ENCODE measurements around the gene DGKH.
"Not testable (repeated sequence)": the region's sequence is repeated elsewhere in the genome, so short reads cannot be mapped to it uniquely, and the experiment has no call there.

DGKH gene

GRCh38 chr13:42219876-42220275 lies 171.4 kb downstream of the DGKH start:
- DNase-seq (ENCODE audit: extremely low read depth in 1 of 2, low read depth in 1 of 2): no peak

GRCh38 chr13:42221121-42221765 lies 172.8 kb downstream of the DGKH start:
- no peak for DNase-seq (ENCODE audit: extremely low read depth in 1 of 2, low read depth in 1 of 2)

- DNase-seq (ENCODE audit: extremely low read depth in 1 of 2, low read depth in 1 of 2): no peak
Observed at GRCh38 chr13:42223681-42224080, 175.2 kb downstream of the DGKH start.

DNA sequence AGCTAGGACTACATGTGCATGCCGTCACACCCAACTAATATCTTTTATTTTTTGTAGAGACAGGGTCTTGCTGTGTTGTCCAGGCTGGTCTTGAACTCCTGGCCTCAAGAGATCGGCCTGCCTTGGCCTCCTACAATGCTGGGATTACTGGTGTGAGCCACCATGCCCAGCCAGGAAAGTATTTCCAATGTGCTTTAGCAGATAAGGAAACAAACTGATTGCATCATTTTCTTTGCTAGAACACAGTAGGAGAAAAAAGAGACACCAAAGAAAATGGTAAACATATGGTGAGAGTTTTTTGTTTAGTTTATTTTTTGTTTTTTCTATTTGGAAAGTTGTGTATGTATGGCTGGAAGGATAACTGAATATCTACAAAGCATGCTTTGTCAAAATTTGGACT lies 176.6 kb downstream of the DGKH start:
- no peak for DNase-seq (ENCODE audit: extremely low read depth in 1 of 2, low read depth in 1 of 2)

- not testable (repeated sequence) for DNase-seq (ENCODE audit: extremely low read depth in 1 of 2, low read depth in 1 of 2)
Observed at GRCh38 chr13:42226759-42227158, 178.3 kb downstream of the DGKH start.

- DNase-seq (ENCODE audit: extremely low read depth in 1 of 2, low read depth in 1 of 2): no peak
Observed at GRCh38 chr13:42228527-42228926, 180.1 kb downstream of the DGKH start.

GRCh38 chr13:42229287-42229686 lies 180.8 kb downstream of the DGKH start:
- DNase-seq (ENCODE audit: extremely low read depth in 1 of 2, low read depth in 1 of 2): no peak

DNA sequence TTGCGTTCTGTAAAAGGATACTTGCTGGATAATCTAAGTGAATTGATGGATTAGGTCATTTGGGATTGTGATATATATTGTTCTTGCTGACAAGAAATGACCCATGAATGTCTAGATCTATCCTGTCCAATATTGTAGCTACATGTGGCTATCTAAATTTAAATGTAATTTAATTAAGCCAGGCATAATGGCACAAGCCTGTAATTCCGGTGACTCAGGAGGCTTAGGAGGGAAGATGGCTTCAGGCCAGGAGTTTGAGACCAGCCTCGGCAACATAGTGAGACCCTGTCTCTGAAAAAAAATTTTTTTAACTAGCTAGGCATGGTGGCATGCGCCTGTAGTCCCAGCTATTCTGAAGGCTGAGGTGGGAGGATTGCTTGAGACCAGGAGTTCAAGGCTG lies 184.2 kb downstream of the DGKH start:
- no peak for DNase-seq (ENCODE audit: extremely low read depth in 1 of 2, low read depth in 1 of 2)

DNA sequence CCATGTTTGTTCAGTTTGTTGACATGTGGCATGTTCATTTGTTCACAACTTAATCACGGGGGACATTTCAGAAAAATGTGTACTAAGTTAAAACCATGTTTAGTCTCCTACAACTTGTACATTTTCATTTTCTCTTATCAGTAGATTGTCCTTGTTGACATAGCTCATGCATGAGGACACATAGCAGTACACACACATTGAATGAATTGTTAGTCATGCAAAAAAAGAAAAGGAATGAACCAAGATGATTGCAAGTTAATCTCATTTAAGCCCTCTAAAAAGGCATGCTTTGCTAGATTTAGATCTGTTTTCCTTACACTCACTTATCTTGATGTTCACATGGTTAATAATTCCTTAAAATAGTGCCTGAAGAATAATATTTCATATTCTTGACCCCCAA lies 185.3 kb downstream of the DGKH start:
- DNase-seq (ENCODE audit: extremely low read depth in 1 of 2, low read depth in 1 of 2): no peak

DNA sequence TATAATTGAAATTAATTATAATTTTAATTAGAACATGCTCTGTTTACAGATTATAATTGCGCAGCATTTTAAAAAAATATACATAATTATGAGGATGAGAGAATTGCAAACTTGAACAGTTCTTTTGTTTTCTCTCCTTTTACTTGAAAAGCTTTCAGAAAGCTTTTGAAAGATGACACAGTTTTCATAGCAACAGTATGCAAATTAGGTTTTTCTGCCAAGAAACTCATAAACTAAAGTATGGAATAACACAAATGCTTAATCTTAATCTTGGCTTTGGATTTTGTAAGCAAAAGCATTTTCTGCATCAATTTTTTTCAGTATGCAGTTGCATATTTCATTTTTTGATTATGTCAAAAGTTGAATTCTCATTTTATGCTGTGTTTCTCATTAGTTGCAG lies 190.7 kb downstream of the DGKH start:
- DNase-seq (ENCODE audit: extremely low read depth in 1 of 2, low read depth in 1 of 2): no peak

- no peak for DNase-seq (ENCODE audit: extremely low read depth in 1 of 2, low read depth in 1 of 2)
Observed at GRCh38 chr13:42239644-42240043, 191.2 kb downstream of the DGKH start.

- DNase-seq (ENCODE audit: extremely low read depth in 1 of 2, low read depth in 1 of 2): no peak
Observed at GRCh38 chr13:42246541-42246940, 198.1 kb downstream of the DGKH start.

- no peak for DNase-seq (ENCODE audit: extremely low read depth in 1 of 2, low read depth in 1 of 2)
Observed at GRCh38 chr13:42247883-42248282, 199.4 kb downstream of the DGKH start.

DNA sequence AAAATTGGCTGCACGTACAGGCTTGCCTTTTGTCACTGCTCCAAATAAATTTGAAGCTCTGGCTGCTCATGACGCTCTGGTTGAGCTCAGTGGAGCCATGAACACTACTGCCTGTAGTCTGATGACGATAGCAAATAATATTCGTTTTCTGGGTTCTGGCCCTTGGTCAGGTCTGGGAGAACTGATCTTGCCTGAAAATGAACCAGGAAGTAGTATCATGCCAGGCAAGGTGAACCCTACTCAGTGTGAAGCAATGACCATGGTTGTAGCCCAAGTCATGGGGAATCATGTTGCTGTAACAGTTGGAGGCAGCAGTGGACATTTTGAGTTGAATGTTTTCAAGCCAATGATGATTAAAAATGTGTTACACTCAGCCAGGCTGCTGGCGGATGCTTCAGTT lies 207.4 kb downstream of the DGKH start:
- no peak for DNase-seq (ENCODE audit: extremely low read depth in 1 of 2, low read depth in 1 of 2)

GRCh38 chr13:42258747-42259146 lies 210.3 kb downstream of the DGKH start:
- DNase-seq (ENCODE audit: extremely low read depth in 1 of 2, low read depth in 1 of 2): no peak

GRCh38 chr13:42259515-42259914 lies 211.1 kb downstream of the DGKH start:
- DNase-seq (ENCODE audit: extremely low read depth in 1 of 2, low read depth in 1 of 2): no peak

DNA sequence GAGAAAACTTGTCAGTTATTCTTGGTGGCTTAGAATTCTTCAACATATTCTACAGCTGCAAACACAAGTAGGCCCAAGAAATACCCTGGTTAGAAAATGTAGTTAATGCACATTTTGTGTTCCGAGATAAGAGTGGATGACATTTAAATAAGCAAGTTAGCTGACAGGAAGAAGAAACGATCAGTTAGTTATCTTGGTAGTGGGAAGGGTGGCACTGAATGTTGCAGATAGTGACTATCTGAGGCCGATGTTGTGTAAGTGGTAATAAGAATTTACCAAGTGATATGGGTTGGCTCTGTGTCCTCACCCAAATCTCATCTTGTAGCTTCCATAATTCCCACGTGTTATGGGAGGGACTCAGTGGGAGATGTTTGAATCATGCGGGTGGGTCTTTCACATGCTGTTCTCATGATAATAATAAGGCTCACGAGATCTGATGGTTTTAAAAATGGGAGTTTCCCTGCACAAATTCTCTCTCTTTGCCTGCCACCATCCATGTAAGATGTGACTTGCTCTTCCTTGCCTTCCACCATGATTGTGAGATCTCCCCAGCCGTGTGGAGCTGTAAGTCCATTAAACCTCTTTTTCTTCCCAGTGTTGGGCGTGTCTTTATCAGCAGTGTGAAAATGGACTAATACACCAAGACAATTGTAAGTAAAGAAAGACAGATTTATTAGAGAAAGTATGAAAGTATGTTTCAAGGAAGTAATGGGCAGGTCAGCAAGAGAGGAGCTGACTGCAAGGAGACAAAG lies 212.6 kb downstream of the DGKH start:
- no peak for DNase-seq (ENCODE audit: extremely low read depth in 1 of 2, low read depth in 1 of 2)

- DNase-seq (ENCODE audit: extremely low read depth in 1 of 2, low read depth in 1 of 2): no peak
Observed at GRCh38 chr13:42266473-42266872, 218.0 kb downstream of the DGKH start.

DNA sequence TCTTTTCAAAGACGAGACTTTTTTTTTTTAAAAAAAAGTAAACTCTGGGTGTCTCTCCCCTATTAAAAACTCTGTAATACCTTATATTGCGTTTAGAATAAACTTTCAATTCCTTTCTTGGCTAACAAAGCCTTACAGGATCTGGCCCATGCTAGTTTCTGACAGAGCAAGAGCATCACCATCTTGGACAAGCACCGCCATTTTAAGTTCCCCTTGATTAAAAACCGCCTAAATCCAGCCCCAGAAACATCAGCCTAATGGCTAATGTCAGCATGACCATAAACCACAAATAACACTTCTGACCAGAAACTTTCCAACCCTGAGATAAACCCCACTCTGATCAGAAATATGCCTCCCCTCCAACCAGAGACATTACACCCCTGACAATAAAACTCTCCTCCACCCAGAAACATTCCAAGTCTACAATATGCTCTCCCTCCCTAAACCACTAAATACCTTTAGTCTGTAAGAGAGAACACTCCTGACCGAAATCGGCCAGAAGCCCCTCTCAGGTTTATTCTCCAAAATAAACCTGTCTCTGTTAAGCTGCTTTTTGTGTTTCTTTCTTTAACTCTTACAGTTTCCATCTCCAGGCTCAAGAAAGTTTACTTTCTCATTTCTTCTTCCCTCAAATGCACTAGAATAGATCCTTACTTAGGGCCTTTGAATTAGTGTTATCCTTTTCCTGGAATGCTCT lies 221.9 kb downstream of the DGKH start:
- no peak for DNase-seq (ENCODE audit: extremely low read depth in 1 of 2, low read depth in 1 of 2)

DNA sequence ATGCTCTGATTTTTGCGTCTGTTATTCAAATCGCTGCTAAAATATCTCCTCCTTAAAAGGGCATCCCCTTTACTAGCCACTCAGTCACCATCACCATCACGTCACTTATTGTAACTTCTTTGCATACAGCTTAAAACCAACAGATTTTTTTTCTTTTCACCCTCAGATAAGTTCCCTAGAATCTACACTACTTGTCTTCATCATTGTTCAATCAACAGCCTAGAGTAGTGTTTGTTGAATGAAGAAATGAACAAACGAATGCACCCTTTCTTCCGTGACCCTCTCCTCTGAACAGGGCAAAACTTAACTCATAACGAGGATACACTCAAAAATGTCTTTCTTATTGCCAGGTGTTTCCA lies 222.4 kb downstream of the DGKH start:
- DNase-seq (ENCODE audit: extremely low read depth in 1 of 2, low read depth in 1 of 2): no peak

DNA sequence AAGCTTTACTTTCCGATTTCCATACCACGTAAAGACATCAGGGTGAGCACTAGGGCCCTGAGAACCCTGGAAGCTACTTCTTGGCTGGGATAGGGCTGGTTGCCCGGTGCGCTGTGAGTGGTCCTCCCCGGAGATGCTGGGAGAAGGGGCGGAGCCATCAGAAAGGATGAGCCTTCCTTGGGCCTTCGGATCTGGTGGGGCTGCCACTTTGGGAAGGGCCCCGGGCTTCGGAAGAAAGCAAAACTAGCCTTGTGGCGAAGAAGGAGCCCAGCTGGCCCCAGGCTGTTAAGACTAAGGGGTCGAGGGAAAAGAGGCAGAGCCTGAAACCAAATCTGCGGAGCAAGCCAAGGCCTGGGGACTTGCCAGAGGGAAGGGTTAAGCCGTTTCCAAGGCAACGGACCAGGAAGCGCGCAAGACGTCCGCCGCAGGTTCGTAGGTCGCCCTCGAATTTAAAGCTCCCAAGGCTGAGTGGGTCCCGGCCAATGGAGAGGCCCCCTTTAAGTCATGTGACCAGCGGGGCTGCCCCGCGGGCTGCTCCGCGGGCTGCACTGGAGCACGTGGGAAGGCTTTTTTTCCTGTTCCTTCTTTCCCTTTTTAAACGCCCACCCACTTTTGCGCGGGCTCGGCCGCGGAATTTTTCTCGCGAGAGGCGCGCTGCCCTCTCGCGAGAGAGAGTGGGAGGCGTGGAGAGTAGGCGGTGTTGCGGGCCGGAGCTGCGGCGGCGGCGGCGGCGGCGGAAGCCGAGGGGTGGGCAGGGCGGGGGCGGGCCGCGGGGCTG lies 223.1 kb downstream of the DGKH start:
- peak; percentile 81 to 83 for DNase-seq (ENCODE audit: extremely low read depth in 1 of 2, low read depth in 1 of 2)
